ENCODE results near the gene FUT2. TPM values are rescaled to one million over a fixed set of nuclear protein-coding genes. Genes with fewer than 3 reads are reported as not detected.
"Not testable (repeated sequence)": the region's sequence is repeated elsewhere in the genome, so short reads cannot be mapped to it uniquely, and the experiment has no call there.

FUT2 gene
- total RNA-seq, 1 donor from 2014 or later, result not detected

DNA sequence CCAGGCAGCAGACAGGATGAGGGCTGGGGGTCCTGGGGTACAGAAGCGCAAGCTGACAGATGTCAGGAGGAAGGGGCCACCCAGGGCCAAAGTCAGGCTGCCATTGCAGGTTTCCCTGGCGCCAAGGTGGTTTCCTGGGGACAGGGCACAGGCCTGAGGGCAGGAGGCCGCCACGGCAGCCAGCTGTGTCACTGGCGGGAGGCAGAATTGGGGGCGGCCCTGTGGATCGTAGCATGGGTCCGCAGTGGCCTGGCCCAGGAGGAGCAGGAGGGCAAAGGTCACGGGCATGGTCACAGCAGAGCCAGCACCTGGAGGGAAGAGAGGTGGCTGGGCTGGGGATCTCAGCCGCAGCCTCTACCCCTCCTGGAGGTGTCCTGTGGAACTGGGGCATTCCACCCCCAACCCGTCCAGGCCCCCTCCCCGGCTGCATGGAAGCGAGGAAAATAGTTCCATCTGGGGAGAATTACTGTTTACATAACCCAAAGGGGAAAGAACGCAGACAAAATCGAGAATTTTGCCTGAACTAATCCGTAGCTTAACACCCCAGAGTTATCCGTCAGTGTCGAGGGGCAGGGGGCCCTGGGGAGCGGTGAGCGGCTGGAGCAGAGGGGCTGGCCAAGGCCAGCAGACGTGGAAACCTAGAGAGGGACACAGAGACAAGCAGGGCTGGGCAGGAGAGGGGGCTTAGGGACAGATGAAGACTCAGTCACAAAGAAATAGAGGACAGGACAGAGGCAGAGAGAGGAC, 24.9 kb upstream of the FUT2 start:
- intact Hi-C loops (cut with micrococcal nuclease), result no loop called here

- intact Hi-C loops (cut with micrococcal nuclease), result no loop called here
These were observed 24.2 kb upstream of the FUT2 start for GRCh38 chr19:48671446-48671995.

DNA sequence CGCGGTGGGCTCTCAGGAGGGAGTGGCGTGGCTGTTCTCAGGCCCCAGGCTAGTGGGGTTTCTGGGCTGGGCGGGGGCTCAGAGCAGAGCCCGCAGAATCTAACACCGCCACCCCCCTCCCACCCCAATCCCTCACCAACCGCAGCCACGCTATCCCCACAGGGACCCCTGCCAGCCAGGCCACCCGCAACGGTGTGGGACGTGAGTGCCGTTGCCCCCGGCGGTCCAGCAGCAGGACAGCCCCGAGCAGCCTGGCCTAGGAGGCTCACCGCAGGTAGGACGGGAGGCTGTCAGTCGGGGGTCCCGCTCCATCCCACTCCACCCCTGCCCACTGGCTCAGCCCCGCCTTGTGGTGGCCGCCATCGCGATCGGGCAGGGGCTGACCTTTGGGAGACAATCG, 22.8 kb upstream of the FUT2 start, which contains the start of gene NTN5:
Gene NTN5, minus strand, starts transcription at position 24 of the 400 bp plus-strand sequence. CDS start 2,031 bp downstream, outside the sequence.
- intact Hi-C loops (cut with micrococcal nuclease), result no loop called here

DNA sequence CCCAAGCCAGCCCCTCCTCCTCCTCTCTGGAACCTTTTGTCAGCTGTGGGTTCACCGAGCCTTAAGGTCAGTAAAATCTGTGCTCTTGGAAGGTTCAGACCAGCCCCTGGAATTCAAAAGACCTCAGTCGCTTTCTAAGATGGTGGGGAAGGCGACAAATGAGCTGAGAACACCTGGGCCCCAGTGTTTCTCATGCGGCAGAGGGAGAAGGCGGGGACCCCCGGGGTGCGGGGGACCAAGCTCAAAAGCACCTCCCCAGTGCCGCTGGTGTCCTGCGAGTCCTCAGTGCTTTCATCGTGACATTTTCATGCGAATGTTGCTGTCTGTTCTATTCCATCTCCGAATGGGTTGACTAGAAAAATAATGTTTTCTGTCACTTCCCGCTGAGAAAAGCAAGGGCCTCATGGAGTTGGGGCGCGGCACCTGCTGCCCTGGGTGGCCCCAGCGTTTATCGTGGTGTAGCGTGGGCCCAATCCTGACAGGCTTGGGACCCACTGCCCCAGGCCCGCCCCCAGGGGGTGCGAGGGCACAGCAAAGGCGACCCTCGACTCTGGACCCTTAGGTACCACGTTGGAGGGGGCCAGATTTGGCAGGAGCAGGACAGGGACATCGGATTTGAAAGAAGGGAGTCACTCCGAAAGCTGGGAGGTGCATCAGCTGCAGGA, 22.2 kb upstream of the FUT2 start:
- intact Hi-C loops (cut with micrococcal nuclease), result no loop called here

GRCh38 chr19:48674216-48674809, 21.5 kb upstream of the FUT2 start:
- intact Hi-C loops (cut with micrococcal nuclease), result no loop called here

- intact Hi-C loops (cut with micrococcal nuclease), result loop anchor here (1.0 kb wide), 3 partner anchors 29 to 64 kb away; partner anchors contain the start of gene CA11
These were observed 20.6 kb upstream of the FUT2 start for GRCh38 chr19:48674921-48675824.

DNA sequence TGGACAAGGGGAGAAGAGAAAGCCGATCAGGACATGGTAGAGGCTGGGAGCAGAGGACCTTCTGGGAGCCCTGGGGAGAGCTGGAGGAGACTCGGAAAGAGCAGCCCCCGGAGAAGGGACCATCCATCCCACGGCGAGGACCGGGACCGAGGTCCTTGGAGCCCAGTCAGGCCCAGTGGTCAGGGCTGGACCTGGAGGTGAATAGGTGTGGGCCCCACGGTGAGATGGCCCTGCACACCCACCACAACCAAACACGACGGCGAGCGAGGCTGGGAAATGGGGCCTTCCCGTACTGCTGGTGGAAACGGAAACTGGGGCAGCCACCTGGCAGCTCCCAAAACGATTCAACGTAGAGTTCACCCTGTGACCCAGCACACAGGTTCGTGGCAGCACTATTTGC, 19.3 kb upstream of the FUT2 start:
- intact Hi-C loops (cut with micrococcal nuclease), result no loop called here

- intact Hi-C loops (cut with micrococcal nuclease), result no loop called here
These were observed 18.9 kb upstream of the FUT2 start for GRCh38 chr19:48676887-48677286.

GRCh38 chr19:48678201-48678600, 17.6 kb upstream of the FUT2 start:
- intact Hi-C loops (cut with micrococcal nuclease), result no loop called here

DNA sequence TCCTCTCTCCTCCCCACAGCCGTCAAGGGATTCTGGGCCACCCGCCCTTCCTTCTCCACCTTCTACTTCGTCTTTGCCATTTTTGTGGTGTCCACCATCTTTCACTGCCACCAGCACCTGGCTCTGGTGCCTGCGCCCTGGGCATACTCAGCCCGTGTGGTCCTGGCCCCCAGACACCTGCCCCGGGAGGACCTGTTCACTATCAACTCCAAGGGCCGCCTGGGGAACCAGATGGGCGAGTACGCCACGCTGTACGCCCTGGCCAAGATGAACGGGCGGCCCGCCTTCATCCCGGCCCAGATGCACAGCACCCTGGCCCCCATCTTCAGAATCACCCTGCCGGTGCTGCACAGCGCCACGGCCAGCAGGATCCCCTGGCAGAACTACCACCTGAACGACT, 15.8 kb upstream of the FUT2 start:
- intact Hi-C loops (cut with micrococcal nuclease), result not testable (repeated sequence)

- intact Hi-C loops (cut with micrococcal nuclease), result no loop called here
These were observed 15.2 kb upstream of the FUT2 start for GRCh38 chr19:48680436-48681126.

DNA sequence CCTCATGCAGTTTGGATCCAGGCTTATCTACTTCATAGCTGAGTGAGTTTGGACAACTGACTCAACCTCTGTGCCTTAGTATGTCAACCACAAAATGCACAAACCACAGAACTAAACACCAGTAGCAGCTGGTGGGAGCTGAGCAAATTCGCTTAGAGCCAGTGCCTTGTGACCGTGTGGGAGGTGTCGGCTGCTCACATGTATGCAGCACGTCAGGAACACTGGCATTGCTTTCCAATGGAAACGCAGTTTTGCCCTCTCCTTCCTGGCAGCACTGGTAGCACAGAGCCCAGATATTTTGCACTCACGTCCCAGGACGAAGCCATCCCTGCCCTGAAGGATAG, 14.7 kb upstream of the FUT2 start:
- intact Hi-C loops (cut with micrococcal nuclease), result no loop called here

DNA sequence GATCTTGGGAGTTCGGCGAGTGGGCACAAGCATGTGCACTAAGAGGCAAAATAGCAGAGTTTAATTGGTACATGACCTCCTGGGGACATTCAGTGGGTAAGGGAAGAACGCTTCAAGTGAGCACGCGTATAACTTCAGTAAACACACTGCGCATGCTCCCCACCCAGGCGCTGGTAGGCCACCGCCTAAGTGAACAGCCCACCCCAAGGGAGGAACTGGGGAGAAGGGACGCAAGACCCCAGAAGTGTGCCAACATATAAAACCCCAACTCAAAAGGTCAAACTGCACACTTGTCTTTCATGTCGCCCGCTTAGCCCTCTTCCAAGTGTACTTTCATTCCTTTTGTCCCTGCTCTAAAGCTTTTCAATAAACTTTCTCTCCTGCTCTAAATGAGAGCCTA, 12.4 kb upstream of the FUT2 start:
- intact Hi-C loops (cut with micrococcal nuclease), result no loop called here

GRCh38 chr19:48685583-48685982, 10.2 kb upstream of the FUT2 start:
- intact Hi-C loops (cut with micrococcal nuclease), result no loop called here

GRCh38 chr19:48686088-48686487, 9.7 kb upstream of the FUT2 start:
- intact Hi-C loops (cut with micrococcal nuclease), result no loop called here

DNA sequence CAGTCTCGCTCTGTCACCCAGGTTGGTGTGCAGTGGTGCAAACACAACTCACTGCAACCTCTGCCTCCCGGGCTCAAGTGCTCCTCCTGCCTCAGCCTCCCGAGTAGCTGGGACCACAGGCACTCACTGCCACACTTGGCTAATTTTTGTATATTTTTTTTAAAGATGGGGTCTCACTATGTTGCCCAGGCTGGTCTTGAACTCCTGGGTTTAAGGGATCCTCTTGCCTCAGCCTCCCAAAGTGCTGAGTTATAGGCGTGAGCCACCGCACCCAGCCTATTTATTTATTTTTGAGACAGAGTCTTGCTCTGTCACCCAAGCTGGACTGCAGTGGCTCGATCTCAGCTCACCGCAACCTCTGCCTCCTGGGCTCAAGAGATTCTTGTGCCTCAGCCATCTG, 9.1 kb upstream of the FUT2 start:
- intact Hi-C loops (cut with micrococcal nuclease), result not testable (repeated sequence)

DNA sequence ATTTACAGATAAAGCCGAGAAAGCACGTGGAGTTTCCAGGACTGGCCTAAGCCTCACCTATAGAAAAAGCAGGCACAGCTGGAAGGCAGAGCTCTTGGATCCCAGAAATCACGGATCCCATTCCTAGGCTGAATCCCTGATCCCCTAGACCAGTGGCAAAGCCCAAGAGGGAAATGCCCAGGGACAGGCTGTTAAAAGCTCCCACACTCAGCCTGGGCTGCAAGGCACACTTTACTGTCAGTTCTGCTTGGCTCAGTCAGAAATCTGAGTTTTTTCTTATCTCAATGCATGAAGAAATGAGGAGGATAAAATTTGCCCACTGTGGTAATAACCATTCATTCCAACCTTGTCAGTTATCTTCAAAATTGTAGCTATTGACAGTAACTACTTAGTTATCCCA, 8.0 kb upstream of the FUT2 start:
- intact Hi-C loops (cut with micrococcal nuclease), result no loop called here

- intact Hi-C loops (cut with micrococcal nuclease), result no loop called here
These were observed 6.3 kb upstream of the FUT2 start for GRCh38 chr19:48689449-48689848.

GRCh38 chr19:48693629-48694028, 2.1 kb upstream of the FUT2 start:
- intact Hi-C loops (cut with micrococcal nuclease), result not testable (repeated sequence)

DNA sequence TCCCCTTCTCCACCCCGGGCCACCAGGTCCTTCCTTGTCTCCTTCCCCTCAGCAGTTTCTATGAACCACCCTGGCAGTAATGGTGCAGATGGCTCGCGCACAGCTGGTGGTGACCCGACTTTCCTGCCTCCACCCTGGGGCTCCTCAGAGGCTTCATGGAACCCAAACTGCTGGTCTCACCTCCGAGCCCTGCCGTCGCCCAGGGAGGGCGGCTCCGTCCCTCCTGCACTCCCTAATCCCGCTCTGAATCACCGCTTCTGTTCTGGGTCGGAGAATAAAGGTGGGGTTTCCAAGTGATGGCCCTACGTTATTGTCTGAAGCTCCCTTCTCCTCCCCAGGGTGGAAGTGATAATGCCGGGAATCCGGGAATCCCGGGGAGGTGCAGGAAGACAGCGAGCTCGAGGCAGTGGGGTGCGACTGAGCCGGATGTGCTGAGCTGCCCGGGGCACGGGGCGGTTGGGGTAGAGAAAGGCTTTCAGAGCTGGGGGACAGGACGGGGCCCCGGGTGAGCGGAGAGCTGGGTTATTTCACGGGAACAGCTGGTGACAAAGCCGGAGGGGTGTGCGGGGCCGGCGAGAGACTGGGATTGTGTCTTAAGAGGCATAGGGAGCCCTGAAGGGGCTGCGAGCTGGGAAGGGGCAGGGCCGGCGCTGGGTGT, 711 bp downstream of the FUT2 start:
- intact Hi-C loops (cut with micrococcal nuclease), result no loop called here

All from T-helper 1 cell treated with Interleukin-12 subunit alpha and Interleukin-12 subunit beta and Interleukin-4 antibody, amounts not matched to agents 30 ng/mL and 1 ng/mL, for 36 hours (primary cell).